Activated CD4-positive, alpha-beta T cell treated with anti-CD3 and anti-CD28 coated beads for 48 hours (primary cell): ENCODE measurements around the gene LRRC8B.
"Not testable (repeated sequence)": the region's sequence is repeated elsewhere in the genome, so short reads cannot be mapped to it uniquely, and the experiment has no call there.

Source experiments
- DNase-seq: peaks from one replicate; pipeline ENCODE4 v3.0.0-alpha.2; 2020

LRRC8B gene

DNA sequence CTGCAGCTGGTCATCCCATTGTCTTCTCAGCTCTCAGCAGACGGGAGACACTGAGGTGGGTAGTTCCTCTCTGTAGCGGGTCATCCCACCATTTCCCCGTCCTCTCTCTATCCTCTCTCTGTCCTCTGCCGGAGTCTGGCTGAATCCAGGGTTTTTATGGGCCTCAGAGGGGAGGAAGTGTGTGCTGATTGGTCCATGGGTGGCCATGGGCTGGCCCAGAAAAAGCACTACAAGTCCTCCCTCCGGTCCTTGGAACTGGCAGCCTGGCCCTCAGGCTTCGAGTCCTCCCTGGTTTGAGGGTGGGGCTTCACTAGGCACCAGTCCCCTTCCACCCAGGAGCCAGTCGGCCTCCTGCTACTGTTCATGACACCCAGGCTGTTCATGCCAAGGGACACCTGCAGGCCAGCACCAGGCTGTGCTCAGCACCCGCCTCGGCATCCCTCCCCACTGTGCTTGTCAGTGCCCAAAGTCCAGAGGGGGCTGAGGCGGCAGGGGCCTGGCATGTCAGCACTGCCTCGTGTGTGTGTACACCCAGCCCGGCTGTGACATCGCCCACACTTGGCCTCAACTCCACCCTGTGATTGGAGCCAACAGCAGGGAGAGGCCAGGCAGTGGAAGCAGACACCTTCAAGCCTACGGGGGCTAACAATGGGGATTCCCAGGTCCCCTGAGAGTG is 85.3 kb downstream of the LRRC8B start:
- DNase-seq, result peak; percentile 75

DNA sequence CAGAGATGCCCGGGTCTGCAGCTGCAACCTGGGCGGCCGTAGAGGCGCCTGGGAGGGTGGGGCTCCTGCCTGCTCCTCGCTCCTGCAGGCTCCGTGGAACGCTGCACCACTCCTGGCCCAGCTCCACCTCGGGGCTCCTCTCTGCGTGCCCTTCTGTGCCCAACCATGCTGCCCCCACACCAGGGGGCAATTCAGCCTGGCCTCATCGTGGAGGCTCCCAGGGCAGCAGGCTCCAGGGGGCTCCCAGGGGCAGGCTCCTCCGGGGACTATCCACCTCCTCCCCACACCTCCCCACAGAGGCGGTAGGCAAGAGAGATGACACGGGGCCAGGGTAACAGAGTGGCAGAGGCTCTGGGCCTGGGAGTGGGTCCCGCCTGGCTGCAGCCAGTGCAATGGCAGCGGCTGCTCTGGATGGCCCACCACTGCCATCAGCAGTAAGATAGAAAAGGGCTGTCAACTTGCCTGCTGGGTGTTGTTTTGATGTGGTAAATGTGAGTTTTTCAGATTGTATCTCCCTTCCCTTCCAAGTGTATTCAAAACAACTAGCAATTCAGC is 85.9 kb downstream of the LRRC8B start:
- peak; percentile 62 for DNase-seq

DNA sequence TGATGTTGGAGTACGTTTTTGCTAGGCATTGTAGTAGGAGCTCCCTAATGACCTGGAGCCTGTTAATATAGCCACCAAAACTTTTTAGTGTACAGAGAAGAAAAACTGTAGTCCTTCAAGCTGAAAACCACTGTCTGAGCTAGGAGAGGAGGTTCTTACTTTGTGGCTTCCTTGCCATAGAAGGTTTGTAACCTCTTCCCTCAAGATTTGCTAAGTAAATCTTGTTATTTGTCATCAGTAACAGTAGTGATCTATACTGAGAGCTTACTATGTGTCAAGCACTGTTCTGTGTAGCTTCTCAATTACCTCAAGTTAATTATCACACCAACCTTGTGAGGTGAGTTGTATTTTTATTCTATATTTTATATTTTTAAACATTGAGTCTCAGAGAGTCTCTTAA is 87.1 kb downstream of the LRRC8B start:
- no peak for DNase-seq

DNA sequence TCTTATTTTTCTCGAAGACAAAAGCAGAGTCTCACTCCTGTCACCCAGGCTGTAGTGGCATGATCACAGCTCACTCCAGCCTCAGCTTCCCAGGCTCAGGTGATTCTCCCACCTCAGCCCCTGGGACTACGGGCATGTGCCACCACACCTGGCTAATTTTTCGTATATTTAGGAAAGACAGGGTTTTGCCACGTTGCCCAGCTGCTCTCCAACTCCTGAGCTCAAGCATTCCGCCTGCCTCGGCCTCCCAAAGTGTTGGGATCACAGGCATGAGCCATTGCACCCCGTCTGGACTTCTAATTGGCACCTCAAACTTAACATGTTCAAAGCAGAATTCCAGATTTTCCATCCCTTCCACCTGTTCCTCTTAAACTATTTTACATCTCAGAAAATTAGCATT is 89.3 kb downstream of the LRRC8B start:
- no peak for DNase-seq

DNA sequence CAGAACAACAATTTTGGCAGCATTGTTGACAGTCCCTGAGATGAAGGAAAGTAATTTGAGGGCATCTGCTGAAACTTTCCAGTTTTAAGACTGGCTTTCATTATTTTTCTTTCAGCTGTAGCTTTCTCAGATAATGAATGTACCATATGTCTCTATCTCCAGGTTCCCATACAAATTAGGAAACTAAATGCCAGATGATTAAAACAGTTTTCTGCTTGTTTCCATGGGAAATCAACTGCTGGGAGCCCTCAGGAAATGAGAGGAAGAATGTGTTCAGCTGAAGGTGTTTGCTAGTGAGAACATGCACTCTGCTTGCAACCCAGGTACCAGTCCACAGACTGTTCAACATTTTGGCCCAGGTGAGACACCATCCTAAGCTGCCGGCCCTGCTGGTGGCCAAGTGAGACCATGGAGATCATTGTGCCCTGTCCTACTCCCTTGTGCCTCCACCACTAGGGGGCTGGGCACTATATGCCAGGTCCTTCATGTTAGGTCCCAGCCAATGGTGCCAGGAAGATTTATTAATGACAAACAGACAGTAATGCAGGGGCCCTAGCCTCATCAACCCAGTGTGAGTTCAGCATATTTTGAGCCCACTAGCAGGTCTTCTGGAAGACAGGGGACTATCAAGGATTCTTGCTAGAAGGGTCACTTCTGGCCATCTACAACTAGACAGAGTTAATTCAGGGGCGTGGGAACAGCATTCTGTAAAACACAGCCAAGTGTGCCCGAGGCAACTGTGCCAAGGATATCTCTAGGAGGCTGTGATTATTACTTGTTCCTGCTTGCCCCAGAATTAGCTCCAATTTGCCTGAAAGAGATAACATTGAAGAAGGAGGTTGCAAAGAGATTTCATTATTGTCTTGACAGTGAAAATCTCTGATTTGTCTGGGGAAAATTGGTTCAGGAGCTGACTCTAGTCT is 91.3 kb downstream of the LRRC8B start:
- peak; percentile 53 for DNase-seq

DNA sequence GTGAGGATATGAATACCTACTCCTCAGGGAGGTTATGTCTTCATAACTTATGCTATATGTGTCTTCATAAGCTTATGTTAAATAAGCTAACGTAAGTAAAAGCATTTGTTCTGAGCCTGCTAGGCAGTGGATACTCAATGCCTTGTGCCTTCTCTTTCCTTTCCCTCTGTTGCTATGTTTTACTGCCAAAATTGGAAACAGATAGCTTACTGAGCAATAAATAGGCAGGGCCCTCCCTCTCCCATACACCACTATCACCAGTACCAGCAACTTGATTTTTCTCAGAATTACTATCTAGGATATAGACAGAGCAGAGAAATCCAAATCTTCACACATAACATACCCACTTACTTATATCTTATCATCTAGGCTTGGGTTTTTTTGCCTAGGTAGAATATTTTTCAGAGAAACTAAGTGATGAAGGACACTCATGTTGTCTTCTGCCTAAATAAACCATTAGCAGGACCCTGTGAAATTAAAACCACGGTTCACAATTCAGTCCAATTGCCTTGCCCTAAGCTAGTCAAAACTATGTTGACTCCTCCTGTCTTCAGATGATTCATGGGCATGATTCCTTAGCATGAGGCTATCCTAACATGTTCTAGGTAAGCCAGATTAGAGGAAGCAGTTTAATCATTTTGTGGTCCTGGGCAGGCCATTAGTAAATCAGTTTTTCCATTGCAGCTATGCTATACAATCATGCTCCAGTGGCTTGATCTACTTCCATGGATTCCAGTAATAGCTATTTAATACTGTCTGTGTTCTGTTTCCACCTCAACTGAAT is 92.4 kb downstream of the LRRC8B start:
- no peak for DNase-seq

- DNase-seq, result no peak
These were observed 96.0 kb downstream of the LRRC8B start for GRCh38 chr1:89620664-89621063.

GRCh38 chr1:89622895-89623294 is 98.3 kb downstream of the LRRC8B start:
- DNase-seq, result no peak

DNA sequence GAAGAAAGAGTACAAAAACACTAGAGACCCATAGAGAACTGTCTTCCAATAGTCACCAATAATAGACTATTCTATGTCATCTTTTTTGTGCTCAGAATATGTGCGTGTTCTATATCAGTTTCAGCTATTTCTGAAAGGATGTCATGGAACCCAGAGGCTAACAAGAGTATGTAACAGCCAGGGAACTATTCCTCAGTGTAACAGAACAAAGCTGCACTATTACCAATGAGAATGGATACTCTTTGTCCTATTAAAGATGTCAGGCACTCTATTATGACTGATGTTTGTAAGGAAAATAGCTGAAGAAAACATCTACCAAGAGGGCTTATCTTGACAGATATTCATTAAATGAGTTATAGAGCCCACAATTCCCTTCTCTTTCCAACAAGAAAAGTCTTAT is 99.7 kb downstream of the LRRC8B start:
- no peak for DNase-seq

DNA sequence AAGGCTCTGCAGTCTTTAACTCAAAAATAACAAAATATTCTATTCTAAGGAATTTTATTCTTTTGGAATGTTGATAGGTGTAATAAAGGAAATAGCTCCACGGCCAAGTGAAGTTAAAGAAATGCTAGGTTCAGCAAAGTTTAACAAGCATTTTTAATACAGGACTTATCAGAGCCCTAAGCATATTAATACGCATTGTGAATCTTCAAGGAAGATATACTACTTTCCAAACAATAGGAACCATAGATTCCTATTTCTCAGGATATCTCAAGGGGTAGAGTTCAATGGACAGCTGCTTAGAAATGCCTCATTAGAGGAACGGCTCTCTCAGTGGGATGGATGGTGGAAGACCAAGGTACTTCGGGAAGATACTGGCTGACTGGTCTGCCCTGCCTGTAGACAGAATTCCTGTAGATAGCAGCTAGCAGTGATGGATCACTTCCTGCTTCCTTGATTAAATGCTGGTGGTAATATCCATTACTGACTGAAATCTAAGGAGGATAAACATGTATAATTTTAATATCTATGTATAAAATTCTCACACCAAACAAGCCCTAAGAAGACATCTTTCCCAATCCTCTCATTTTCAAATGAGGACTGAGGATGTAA is 100.2 kb downstream of the LRRC8B start:
- no peak for DNase-seq

DNA sequence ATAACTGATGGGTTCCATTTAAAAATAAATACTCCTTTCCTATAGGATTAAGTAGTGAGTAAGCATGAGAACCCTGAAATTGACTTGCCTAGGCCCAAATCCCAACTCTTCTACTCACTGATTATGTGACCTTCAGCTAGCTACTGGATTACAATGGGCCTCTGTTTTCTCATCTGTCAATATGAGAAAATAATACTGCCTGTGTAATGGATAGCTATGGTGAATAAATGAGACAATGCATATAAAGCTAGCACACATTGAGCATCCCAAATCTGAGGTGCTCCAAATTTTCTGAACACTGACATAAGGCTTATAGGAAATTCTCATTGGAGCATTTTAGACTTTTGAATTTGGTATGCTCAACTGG is 103.0 kb downstream of the LRRC8B start:
- no peak for DNase-seq

DNA sequence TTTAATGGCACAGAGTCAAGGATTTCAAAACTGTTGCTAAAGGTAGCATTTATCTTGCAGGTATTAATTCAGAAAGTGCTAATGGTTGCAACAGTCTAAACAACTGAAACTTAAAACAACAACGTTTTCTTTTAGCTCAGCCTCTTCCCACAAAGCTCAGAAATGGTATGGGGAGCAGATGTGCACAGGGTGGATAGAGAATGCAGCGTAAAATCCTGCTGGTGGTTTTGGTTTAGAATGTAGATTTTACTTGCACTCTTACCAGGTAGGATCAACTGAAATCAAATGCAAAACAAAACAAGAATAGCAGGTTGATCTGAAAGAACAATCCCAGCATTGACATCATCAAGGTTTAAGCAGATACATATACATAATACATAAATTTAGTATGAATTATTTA is 104.5 kb downstream of the LRRC8B start:
- DNase-seq, result no peak

GRCh38 chr1:89629600-89629999 is 105.0 kb downstream of the LRRC8B start:
- DNase-seq, result not testable (repeated sequence)

GRCh38 chr1:89630048-89630447 is 105.4 kb downstream of the LRRC8B start:
- no peak for DNase-seq

DNA sequence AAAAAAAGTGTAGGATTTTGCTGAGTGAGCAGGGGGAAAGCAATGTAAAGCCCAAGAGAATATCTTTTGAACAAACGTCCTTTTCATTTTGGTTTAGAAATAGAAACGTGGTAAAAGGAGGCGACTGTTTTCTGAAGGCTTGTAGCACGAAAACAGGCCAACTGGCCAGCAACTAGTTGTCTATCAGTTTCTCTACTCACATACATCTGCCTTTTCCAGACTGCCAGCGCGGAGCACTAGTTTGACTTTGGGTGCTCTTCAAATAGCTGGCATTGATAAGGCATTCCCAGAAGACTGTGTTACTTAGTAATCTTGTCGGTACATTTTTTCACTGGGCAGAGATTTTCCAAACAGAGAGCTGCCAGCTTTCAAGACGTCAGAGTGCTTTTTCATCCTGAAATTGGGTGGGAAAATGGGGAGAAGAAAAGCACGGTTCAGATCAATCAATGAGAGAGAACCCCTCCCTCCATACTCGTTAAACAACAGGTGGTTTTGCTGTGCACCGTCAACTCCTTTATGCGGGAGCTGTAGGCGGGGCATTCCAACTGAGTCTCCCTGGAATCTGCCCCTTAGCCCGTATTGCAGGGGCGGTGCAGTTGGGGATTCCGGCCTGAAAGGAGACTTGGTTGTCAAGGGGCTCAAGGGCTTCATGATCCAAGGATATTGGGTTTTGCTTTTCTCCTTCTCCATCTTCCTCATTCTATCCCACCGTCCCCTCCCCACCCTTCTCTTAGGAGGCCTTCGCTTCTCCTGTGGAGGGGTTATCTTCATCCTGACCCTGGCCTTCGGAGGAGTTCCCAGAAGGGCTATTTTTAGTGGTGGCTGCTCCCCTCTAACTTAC is 107.4 kb downstream of the LRRC8B start:
- no peak for DNase-seq

DNA sequence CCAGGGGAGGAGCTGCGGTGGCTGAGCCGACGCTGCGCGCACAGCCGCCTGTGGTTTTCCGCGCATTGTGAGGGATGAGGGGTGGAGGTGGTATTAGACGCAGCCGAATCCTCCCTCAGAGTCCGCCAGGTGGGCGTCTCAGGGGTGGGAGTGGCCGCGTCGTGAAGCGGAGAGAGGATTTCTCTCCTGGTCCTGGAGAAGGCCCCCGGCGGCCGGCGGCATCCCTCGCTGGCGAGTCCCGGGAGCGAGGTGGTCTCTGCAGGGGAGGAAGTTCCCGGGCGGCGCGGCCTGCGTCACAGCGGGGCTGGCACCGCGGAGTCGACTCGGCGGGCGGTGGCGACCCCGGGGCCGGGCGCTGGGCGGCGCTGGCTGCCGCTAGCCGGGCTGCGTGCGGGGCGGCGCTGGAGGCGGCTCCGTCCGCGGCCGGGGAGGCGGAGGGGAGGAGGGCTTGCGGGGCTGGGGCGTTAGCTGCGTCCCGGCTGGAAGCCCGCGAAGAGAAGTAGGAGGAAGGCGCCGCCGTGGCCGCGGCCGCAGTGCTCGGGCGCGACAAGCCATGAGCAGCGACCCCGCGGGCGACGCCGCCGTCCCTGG is 108.1 kb downstream of the LRRC8B start, which contains the start of gene LRRC8C:
TSS of gene LRRC8C (plus strand) at position 464 of the 591 bp plus-strand sequence. CDS start 53,354 bp downstream, outside the sequence.
- peak; percentile 90 for DNase-seq

- peak; percentile 71 for DNase-seq
These were observed 108.7 kb downstream of the LRRC8B start for GRCh38 chr1:89633248-89633799.

- peak; percentile 48 for DNase-seq
These were observed 109.4 kb downstream of the LRRC8B start for GRCh38 chr1:89633800-89634625.

- DNase-seq, result no peak
These were observed 111.5 kb downstream of the LRRC8B start for GRCh38 chr1:89635825-89636815.
